ENCODE data around the gene DPM1.

Gene DPM1

DNA sequence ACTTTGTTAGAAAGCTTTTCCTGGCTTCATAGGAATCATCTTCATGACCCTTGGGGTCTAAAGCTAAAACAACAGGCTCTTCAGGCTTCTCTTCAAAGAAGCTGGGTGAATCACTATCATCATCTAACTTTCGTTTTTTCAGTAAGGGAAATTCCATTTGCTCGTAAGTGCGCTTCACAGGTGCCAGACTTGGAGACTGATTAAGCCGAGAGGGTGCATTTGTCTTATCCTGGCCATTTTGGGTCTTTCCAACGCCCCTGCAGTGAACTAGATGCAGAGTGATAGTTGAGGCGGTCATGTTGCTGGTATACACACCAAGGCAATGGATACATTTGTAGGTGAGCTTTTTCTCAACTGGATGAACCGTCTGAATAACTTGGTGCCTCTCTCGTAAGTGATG lies 65.9 kb downstream of the DPM1 start:
- no peak for DNase-seq

DNA sequence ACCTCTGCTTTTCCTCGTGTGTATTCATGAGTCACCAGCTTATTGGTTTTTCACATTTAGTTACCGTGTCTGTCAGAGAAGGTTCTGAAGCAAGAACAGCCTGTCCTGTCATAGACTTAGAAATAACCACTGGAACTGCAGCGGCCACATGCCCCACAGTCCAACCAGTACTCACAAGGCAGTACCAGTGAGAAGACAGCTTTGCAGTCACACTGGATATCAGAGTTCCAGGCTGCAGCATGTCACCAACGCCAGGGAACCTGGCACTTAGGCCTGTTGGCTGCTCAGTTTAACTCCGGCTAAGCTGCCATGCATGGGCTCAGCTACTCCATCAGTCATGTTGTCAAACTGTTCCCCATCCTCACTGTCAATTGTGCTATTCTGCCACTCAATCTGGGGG lies 67.2 kb downstream of the DPM1 start:
- DNase-seq: no peak

DNA sequence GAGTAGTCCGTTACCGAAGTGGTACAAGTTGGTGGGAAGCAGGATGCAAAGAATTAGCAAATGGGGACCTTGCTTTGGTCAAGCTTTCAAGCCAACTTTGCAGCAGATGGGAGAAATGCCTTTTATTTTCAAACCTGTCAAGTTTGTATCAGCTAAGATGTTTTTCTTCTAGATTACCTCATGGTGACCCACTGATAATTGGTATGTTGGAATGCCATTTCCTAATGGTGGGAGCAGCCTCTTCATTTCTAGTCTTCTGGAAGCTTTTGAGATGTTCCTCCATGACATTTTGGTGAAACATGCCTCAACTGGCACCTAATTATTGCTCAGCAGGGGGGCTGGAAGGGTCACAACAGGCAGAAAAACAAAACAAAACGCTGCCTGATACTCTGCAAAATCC lies 70.8 kb downstream of the DPM1 start:
- DNase-seq: no peak

DNA sequence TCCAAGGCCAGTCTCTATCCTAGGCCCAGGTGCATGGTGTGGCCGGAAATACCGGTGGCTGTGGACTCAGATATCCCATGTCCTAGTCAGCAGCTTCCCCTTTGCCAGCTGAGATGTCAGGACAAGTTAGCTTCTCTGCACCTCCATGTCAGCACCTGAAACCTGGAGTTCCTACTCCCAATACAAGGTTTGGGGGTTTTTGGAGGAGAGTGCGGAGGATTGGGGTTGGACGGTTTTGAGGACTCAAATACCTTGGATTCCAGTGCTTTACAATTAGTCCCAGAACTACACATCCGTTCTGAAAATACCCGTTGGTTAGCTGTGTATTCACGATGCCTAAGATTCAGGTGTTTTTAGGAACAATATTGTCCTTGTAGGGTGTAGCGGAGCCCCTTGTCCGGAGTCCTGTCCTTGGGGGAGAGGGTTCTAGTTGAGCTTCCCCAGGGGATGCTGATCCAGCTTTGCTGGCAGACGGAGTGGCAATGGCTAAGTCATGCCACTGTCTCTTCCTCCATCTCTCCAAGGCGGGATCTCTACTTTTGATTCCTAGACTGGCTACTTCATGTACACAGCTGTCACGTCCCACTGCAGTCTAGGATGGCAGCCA lies 72.0 kb downstream of the DPM1 start:
- no peak for DNase-seq

DNA sequence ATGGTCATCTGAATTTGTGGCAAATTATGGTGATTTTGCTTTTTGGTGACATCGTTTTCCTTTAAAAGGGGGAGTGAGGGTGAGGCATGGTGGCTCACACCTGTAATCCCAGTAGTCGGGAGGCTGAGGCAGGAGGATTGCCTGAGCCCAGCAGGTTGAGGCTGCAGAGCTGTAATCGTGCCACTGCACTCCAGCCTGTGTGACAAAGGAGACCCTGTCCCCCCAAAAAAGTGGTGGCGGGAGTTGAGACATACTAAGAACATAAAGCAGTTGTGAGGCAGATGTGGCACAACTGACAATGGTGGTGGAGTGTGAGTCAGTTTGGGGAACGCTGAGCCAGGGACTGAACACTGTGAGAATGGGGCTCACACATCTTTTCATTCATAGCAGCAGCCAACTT lies 72.6 kb downstream of the DPM1 start:
- no peak for DNase-seq

DNA sequence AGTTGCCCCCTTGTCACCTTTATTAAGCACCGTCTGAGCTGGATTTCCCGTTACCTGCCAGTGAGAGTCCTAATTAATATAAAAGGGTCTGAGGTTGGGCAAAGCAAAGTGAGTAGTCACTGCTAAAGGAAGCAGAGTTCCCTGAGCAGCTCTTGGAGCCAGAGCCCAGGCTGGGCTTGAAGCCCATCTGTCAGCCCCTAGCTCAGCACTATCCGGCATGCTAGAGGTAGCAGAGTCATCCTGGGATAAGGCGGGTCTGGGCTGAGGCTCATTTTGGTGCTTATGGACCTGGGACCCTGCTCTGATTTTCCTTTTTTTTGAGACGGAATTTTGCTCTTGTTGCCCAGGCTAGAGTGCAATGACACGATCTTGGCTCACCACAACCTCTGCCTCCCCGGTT lies 73.3 kb downstream of the DPM1 start:
- DNase-seq: no peak

All from NCI-H2107 (cell line).